Activated naive CD4-positive, alpha-beta T cell treated with anti-CD3 and anti-CD28 coated beads for 36 hours (primary cell): Measurements from ENCODE around the gene CD19. TPM values are rescaled to one million over a fixed set of nuclear protein-coding genes. Genes with fewer than 3 reads are reported as not detected.
A peak's percentile ranks its signal among the peaks of the same experiment; 100 is the strongest.
"Not testable (repeated sequence)": the region's sequence is repeated elsewhere in the genome, so short reads cannot be mapped to it uniquely, and the experiment has no call there.

Source experiments
- CTCF ChIA-PET: fragments of 350-600 bp; sonication (Branson Sonifier 250); formaldehyde crosslinking; loops from one replicate; lab custom pipeline; 2021; ENCODE audit warnings: antibody characterized with exemption; lab: Charles Lee
- DNase-seq: peaks from one replicate; pipeline ENCODE4 v3.0.0-alpha.2; 2020
- H3K27ac Mint-ChIP-seq: one replicate; pipeline ENCODE4 v1.8.0; 2021; ENCODE audit warnings: mild to moderate bottlenecking, mixed read lengths
- H3K27me3 Mint-ChIP-seq: one replicate; pipeline ENCODE4 v1.8.0; 2021; ENCODE audit warnings: low read depth, mixed read lengths
- H3K36me3 Mint-ChIP-seq: one replicate; pipeline ENCODE4 v1.8.0; 2021; ENCODE audit warnings: low read depth, mixed read lengths
- H3K4me1 Mint-ChIP-seq: one replicate; pipeline ENCODE4 v1.8.0; 2021; ENCODE audit warnings: low read depth, mixed read lengths
- H3K4me3 Mint-ChIP-seq: one replicate; pipeline ENCODE4 v1.8.0; 2021; ENCODE audit warnings: mild to moderate bottlenecking, moderate library complexity, mixed read lengths
- H3K9me3 Mint-ChIP-seq: one replicate; pipeline ENCODE4 v1.8.0; 2021; ENCODE audit warnings: mixed read lengths
- intact Hi-C: fragments of 100-400 bp; cut with micrococcal nuclease; formaldehyde crosslinking; loops from one replicate; pipeline ENCODE4 v1.15.1; 2023
- total RNA-seq, 2 experiments: library from RNA; stranded (reverse); gene quantifications; one replicate each; pipeline ENCODE4 v1.2.3, GENCODE V29; 2021

CD19 gene
- under 1 TPM; 0.19 to 0.22 TPM for total RNA-seq

DNA sequence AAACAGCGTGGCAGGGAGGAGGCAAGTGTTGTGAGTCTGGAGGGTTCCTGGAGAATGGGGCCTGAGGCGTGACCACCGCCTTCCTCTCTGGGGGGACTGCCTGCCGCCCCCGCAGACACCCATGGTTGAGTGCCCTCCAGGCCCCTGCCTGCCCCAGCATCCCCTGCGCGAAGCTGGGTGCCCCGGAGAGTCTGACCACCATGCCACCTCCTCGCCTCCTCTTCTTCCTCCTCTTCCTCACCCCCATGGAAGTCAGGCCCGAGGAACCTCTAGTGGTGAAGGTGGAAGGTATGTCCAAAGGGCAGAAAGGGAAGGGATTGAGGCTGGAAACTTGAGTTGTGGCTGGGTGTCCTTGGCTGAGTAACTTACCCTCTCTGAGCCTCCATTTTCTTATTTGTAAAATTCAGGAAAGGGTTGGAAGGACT, at the start of gene CD19:
Gene CD19 (plus strand): TSS at position 171 of the 425 bp plus-strand sequence. CDS start 30 bp downstream, at position 201.
- Mint-ChIP-seq H3K27me3 (no peaks in the 10 kb centered on the region), H3K27ac (peak within 1 kb of the TSS; percentile 37), H3K4me3 (no peak within 1 kb of the TSS), H3K9me3 (no peaks in the 10 kb centered on the region), H3K4me1 (peaks cover 25% of the 10 kb centered on the region), H3K36me3 (no peaks in the 10 kb centered on the region)
- intact Hi-C loops, result no loop called here
- CTCF ChIA-PET, result interaction anchor here (2.3 kb wide), 1 partner anchor 13 kb away, joined by 18 read pairs; no protein-coding TSS in a partner anchor
- no peak for DNase-seq

DNA sequence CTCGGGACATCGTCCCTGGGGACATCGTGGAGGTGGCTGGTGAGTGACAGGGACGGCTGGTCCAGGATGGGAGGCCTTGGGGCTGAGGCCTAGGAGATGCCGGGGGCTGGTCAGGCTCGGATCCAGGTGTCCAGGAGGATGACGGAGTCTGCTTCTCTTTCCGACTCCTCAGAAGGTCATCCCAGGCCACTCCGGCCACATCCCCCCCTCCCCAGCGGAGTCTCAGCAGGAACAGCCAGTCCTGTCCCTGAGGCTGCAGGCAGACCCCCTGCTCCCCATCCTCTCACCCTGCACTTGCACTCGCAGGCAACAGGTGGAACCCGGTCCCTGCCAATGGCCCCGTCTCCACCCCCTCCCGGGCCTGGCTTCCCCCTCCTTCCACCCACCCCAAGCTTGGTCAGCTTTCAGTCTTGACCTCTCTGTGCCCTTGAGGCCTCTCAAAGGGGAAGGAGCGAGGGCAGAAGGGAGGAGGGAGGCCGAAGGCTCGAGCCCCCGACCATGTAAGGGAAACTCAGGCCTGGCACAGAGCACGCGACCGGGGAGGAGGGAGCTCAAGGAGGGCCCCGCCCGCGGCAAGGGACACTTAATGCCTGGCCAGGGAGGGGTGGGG, 49.1 kb upstream of the CD19 start:
- Mint-ChIP-seq H3K4me3 (no peak overlapping the region), H3K27ac (no peak overlapping the region), H3K4me1 (peaks cover 20% of the 10 kb centered on the region), H3K27me3 (peaks cover 13% of the 10 kb centered on the region), H3K36me3 (no peaks in the 10 kb centered on the region), H3K9me3 (no peaks in the 10 kb centered on the region)
- intact Hi-C loops, result no loop called here
- CTCF ChIA-PET, result interaction anchor here (1.1 kb wide), 1 partner anchor 63 kb away, joined by 3 read pairs; no protein-coding TSS in a partner anchor
- no peak for DNase-seq

DNA sequence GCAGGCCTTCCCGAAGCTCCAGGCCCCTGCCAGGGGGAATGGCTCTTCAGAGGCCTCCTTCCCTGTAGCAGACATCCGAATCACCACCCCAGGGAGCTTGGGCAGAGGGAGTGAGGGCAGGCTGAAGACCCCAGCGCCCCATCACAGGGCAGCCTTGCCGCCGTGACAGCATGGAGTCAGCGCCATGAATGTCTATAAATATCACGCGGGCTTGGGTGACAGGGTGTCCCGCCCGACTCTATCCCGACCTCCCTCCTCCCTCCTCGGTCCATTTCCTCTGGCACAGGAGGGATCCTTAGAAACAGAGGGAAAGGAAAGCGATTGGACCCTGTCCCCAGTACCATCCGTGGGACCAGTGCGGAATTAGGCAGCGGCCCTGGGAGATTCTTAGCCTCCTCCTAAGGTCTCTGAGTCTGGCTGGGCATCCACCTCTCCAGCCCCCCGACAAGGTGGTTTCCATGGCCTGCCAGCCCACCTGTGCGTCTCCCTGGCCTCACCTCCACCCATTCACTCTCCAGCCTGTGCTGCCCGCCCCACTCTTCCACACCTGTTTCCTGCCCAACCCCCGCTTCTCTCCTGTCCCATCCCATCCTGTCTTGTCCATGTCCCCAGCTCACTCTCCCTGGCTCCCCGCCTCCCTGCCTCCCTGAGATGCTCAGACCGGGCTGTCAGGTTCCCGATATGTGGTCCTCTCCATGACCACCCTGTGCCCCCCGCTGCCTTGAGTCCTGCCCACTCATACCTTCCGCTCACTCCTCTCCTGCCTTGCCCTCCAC, 48.4 kb upstream of the CD19 start:
- H3K27ac Mint-ChIP-seq, result no peak overlapping the region
- no peaks in the 10 kb centered on the region for H3K36me3 Mint-ChIP-seq
- no peak overlapping the region for H3K4me3 Mint-ChIP-seq
- H3K27me3 Mint-ChIP-seq, result peaks cover 13% of the 10 kb centered on the region
- H3K9me3 Mint-ChIP-seq, result no peaks in the 10 kb centered on the region
- intact Hi-C loops, result no loop called here
- DNase-seq, result no peak
- H3K4me1 Mint-ChIP-seq, result peaks cover 18% of the 10 kb centered on the region
- CTCF ChIA-PET, result interaction anchor here (1.1 kb wide), 1 partner anchor 62 kb away, joined by 3 read pairs; no protein-coding TSS in a partner anchor

DNA sequence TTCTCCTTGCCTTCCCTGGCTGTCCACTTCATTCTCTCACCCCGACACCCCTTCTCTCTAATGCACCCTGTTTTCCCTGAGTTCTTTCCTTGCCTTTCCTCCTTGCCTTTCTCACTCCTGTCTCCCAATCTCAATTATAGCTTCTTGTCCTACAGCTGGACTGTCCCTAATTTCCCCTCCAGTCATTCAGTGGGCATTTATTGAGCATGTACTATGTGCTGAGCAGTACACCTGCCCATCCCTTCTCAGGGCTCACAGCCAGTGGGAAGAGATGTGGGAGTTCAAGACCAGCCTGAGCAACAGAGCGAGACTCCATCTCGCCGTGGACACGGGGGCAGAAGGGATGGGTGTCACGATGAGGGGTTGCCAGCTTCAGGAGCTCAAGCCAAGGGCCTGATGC, 47.7 kb upstream of the CD19 start:
- H3K9me3 Mint-ChIP-seq, result no peaks in the 10 kb centered on the region
- peaks cover 13% of the 10 kb centered on the region for H3K27me3 Mint-ChIP-seq
- no peaks in the 10 kb centered on the region for H3K36me3 Mint-ChIP-seq
- intact Hi-C loops, result no loop called here
- H3K27ac Mint-ChIP-seq, result no peak overlapping the region
- H3K4me3 Mint-ChIP-seq, result no peak overlapping the region
- H3K4me1 Mint-ChIP-seq, result peaks cover 12% of the 10 kb centered on the region
- CTCF ChIA-PET, result no interaction called here
- no peak for DNase-seq

DNA sequence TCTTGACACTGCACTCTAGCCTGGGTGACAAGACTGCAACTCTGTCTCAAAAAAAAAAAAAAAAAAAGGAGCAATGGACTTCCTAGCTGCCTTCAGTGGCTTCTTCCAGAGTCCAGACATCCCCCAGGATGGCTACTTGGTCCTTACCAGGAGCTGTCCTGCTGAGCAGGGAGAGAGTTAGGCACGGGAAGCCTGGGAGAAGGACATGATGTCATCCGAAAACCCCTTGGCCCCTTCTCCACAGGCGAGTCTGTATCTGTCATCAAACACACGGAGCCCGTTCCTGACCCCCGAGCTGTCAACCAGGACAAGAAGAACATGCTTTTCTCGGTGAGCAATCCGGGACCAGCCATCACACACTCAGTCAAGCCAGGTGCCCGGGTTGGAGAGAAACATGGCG, 44.8 kb upstream of the CD19 start:
- Mint-ChIP-seq H3K9me3 (no peaks in the 10 kb centered on the region), H3K4me3 (no peak overlapping the region), H3K27me3 (peaks cover 3% of the 10 kb centered on the region), H3K27ac (no peak overlapping the region), H3K4me1 (no peaks in the 10 kb centered on the region), H3K36me3 (no peaks in the 10 kb centered on the region)
- CTCF ChIA-PET, result interaction anchor here (0.6 to 0.9 kb wide), 2 partner anchors 14 to 25 kb away, joined by 5 to 8 read pairs; no protein-coding TSS in a partner anchor
- DNase-seq, result no peak
- intact Hi-C loops, result no loop called here

DNA sequence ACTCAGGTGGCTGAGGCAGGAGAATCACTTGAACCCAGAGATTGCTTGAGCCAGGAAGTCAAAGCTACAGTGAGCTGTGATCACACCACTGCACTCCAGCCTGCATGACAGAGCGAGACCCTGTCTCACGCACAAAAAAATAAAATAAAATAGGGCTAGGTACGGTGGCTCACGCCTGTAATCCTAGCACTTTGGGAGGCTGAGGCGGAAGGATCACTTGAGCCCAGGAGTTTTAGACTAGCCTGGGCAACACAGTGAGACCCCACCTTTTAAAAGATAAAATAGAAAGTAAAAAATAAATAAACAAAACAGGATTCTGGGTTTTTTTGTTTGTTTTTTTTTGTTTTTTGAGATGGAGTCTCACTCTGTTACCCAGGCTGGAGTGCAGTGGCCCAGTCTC, 41.4 kb upstream of the CD19 start:
- intact Hi-C loops, H3K36me3 Mint-ChIP-seq, H3K9me3 Mint-ChIP-seq, H3K27ac Mint-ChIP-seq, H3K4me1 Mint-ChIP-seq, DNase-seq, H3K4me3 Mint-ChIP-seq, H3K27me3 Mint-ChIP-seq: not testable (repeated sequence)
- CTCF ChIA-PET, result interaction anchor here (1.2 to 1.6 kb wide), 2 partner anchors 12 to 54 kb away, joined by 4 to 6 read pairs; no protein-coding TSS in a partner anchor

DNA sequence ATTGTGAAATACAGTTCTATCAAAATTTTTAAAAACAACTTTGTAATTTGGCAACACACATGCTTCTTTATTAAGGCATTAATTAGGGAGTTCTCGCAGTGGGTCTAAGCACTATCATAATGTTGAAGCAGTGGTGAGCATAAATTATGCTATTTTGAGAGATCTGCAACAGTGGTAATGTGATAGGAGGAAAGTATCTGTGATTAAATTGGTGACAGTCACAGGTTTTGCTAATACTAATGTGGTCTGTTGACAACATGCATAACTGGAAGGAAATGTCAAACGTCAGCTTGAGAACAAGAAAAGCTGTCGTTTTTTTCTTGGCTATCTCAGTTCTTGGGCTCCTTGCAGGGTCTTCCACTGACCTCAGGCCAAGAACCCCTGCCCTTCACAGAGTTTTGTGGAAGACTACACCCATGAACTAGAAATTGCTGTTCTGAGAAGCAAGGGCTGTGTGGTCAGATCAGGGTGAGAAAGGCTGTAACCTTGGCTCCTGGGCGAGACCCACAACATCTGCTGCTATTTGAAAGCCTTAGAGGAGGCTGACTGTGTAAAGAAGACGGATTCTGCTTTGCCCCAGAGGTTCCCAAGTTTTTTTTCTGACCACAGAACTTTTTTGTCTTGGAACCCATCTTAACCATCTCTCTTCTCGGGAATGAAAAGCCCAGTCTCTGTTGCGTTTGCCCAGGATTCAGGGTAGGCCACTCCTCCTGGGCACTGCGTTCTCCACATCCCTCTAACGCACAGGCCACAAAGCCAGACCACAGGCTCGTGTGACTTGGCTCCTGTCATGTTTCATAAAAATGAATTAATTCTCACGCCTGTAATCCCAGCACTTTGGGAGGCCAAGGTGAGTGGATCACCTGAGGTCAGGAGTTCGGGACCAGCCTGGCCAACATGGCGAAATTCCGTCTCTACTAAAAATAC, 39.5 kb upstream of the CD19 start:
- Mint-ChIP-seq H3K27me3 (no peaks in the 10 kb centered on the region), H3K27ac (no peak overlapping the region), H3K9me3 (no peaks in the 10 kb centered on the region), H3K36me3 (no peaks in the 10 kb centered on the region), H3K4me3 (no peak overlapping the region), H3K4me1 (no peaks in the 10 kb centered on the region)
- intact Hi-C loops, result no loop called here
- DNase-seq, result no peak
- CTCF ChIA-PET, result no interaction called here

DNA sequence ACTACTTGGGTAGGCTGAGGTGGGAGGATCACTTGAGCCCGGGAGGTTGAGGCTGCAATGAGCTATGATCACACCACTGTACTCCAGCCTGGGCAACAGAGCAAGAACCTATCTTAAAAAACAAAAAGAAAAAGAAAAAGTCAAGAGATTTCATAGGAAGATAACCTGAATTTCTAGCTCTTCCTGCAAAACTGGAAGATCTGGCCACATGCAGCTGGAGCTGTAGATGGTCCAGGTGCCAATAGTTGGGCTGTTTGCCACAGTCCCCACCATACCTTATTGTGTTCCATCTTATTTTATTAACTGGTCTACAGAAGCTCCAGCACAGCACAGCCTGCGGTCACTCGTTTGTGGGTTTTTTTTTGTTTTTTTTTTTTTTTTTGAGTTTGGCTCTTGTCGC, 38.5 kb upstream of the CD19 start:
- H3K4me3 Mint-ChIP-seq, result no peak overlapping the region
- H3K4me1 Mint-ChIP-seq, result no peaks in the 10 kb centered on the region
- intact Hi-C loops, result no loop called here
- CTCF ChIA-PET, result interaction anchor here (0.7 kb wide), 1 partner anchor 52 kb away, joined by 4 read pairs; no protein-coding TSS in a partner anchor
- DNase-seq, result no peak
- no peaks in the 10 kb centered on the region for H3K27me3 Mint-ChIP-seq
- H3K36me3 Mint-ChIP-seq, result no peaks in the 10 kb centered on the region
- H3K9me3 Mint-ChIP-seq, result no peaks in the 10 kb centered on the region
- no peak overlapping the region for H3K27ac Mint-ChIP-seq

DNA sequence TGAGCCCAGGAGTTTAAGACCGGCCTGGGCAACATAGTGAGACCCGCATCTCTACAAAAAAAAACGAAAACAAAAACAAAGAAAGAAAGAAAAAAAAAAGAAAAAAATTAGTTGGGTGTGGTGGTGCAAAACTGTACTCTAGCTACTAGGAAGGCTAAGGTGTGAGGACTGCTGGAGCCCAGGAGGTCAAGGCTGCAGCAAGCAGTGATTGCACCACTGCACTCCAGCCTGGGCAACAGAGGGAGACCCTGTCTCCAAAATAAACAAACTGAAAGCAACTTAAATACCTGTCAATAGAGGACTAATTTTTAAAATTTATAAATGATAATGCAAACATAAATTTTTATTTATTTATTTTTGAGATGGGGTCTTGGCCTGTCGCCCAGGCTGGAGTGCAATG, 36.2 kb upstream of the CD19 start:
- Mint-ChIP-seq H3K27me3 (no peaks in the 10 kb centered on the region), H3K9me3 (no peaks in the 10 kb centered on the region), H3K27ac (no peak overlapping the region), H3K36me3 (no peaks in the 10 kb centered on the region), H3K4me3 (no peak overlapping the region), H3K4me1 (no peaks in the 10 kb centered on the region)
- DNase-seq, result no peak
- CTCF ChIA-PET, result interaction anchor here (0.6 kb wide), 1 partner anchor 21 kb away, joined by 5 read pairs; no protein-coding TSS in a partner anchor
- intact Hi-C loops, result no loop called here

DNA sequence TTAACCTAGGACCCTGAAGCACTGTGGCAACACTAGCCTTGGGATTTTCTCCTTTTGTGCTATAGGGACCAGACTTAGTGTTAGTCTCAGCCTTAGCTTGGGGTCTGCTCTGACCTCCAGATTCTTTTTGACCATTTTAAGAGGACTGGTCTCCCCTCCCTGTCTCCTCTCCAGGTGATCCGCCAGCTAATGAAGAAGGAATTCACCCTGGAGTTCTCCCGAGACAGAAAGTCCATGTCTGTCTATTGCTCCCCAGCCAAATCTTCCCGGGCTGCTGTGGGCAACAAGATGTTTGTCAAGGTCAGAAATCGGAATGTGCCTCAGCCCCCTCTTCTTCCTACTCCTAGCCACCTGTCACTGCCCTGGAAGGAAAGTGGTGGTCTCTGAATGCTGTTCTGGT, 33.9 kb upstream of the CD19 start:
- Mint-ChIP-seq H3K36me3 (no peaks in the 10 kb centered on the region), H3K4me3 (no peak overlapping the region), H3K27me3 (no peaks in the 10 kb centered on the region), H3K4me1 (peaks cover 2% of the 10 kb centered on the region), H3K27ac (no peak overlapping the region), H3K9me3 (no peaks in the 10 kb centered on the region)
- CTCF ChIA-PET, result no interaction called here
- intact Hi-C loops, result no loop called here
- no peak for DNase-seq

DNA sequence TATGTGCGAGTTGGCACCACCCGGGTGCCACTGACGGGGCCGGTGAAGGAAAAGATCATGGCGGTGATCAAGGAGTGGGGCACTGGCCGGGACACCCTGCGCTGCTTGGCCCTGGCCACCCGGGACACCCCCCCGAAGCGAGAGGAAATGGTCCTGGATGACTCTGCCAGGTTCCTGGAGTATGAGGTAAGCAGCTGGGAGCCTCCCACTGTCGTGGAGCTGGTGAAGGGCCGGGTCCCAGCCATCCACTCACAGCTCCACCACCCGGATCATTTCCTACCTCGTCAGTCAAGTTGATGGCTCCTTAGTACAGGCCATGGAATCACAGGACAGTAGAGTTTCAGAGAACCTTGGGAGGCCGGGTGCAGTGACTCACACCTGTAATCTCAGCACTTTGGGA, 33.5 kb upstream of the CD19 start:
- Mint-ChIP-seq H3K36me3 (no peaks in the 10 kb centered on the region), H3K27me3 (no peaks in the 10 kb centered on the region), H3K9me3 (no peaks in the 10 kb centered on the region), H3K4me3 (no peak overlapping the region), H3K4me1 (peaks cover 3% of the 10 kb centered on the region), H3K27ac (no peak overlapping the region)
- intact Hi-C loops, result no loop called here
- CTCF ChIA-PET, result no interaction called here
- DNase-seq, result no peak

DNA sequence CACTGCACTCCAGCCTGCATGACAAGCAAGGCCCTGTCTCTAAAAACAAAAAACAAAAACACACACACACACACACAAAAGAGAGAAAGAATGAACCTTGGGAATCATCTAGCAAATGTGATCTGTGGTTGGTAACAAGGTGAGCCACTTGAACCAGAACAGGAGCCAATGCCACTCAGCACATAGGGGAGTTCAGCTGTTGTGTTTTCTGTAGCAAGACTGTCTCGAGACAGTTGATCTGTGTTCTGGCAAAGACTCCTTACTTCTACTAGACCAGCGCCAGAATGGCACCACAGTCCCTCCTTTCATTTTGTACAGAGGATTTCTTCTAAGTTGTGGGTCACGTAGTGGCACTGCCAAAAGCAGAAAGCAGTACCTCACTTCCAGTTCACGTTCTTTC, 32.8 kb upstream of the CD19 start:
- CTCF ChIA-PET, result no interaction called here
- intact Hi-C loops, result no loop called here
- no peak overlapping the region for H3K4me3 Mint-ChIP-seq
- H3K36me3 Mint-ChIP-seq, result no peaks in the 10 kb centered on the region
- no peak overlapping the region for H3K27ac Mint-ChIP-seq
- H3K4me1 Mint-ChIP-seq, result peaks cover 3% of the 10 kb centered on the region
- H3K27me3 Mint-ChIP-seq, result no peaks in the 10 kb centered on the region
- no peaks in the 10 kb centered on the region for H3K9me3 Mint-ChIP-seq
- no peak for DNase-seq
